ENCODE data around the gene FES.

FES gene

GRCh38 chr15:90869601-90870353 lies 14.5 kb upstream of the FES start:
- CTCF ChIA-PET, result interaction anchor here (0.6 to 1.3 kb wide), 3 partner anchors 16 to 1511 kb away, joined by 3 to 9 read pairs (median 5); no protein-coding TSS in a partner anchor
- DNase-seq (ENCODE audit: extremely low spot score), result no peak
- POLR2A ChIA-PET, result interaction anchor here (1.5 to 1.8 kb wide), 2 partner anchors 62 to 153 kb away, joined by 7 to 9 read pairs; partner anchors contain the start of gene BLM
- TF ChIP-seq FOXM1 (IDR thresholded peaks at IDR 0.05; ENCODE audit: borderline replicate concordance) (no peak), SP1 (IDR thresholded peaks at IDR 0.05) (no peak), FOXA1 (IDR thresholded peaks at IDR 0.05) (no peak), HDGF (IDR thresholded peaks at IDR 0.05; ENCODE audit: borderline replicate concordance) (no peak), ELF4 (IDR thresholded peaks at IDR 0.05) (no peak), FOXK2 (IDR thresholded peaks at IDR 0.05) (no peak), ARNT (IDR thresholded peaks at IDR 0.05) (no peak), TARDBP (IDR thresholded peaks at IDR 0.05) (no peak), ZNF384 (IDR thresholded peaks at IDR 0.05) (no peak), SUZ12 (IDR thresholded peaks at IDR 0.05) (no peak), L3MBTL2 (conservative IDR thresholded peaks at IDR 0.05) (no peak), PKNOX1 (IDR thresholded peaks at IDR 0.05) (no peak)

GRCh38 chr15:90870354-90871138 lies 13.8 kb upstream of the FES start:
- ChIA-PET CTCF (interaction anchor here (0.6 to 1.3 kb wide), 2 partner anchors 15 to 289 kb away, joined by 5 to 9 read pairs; no protein-coding TSS in a partner anchor), POLR2A (interaction anchor here (0.9 to 1.8 kb wide), 5 partner anchors 9 to 154 kb away, joined by 3 to 9 read pairs (median 4); partner anchors contain the start of genes BLM and HDDC3)
- DNase-seq (ENCODE audit: extremely low spot score), result peak; percentile 38
- no peak for TF ChIP-seq TARDBP (IDR thresholded peaks at IDR 0.05)
- no peak for TF ChIP-seq HDGF (IDR thresholded peaks at IDR 0.05; ENCODE audit: borderline replicate concordance)
- TF ChIP-seq CTBP1 (IDR thresholded peaks at IDR 0.05; ENCODE audit: borderline replicate concordance), result no peak
- no peak for TF ChIP-seq SUZ12 (IDR thresholded peaks at IDR 0.05)
- no peak for TF ChIP-seq PKNOX1 (IDR thresholded peaks at IDR 0.05)
- TF ChIP-seq BHLHE40 (IDR thresholded peaks at IDR 0.05; ENCODE audit: borderline replicate concordance), result no peak
- no peak for TF ChIP-seq FOXK2 (IDR thresholded peaks at IDR 0.05)
- TF ChIP-seq ARNT (IDR thresholded peaks at IDR 0.05), result no peak
- no peak for TF ChIP-seq L3MBTL2 (conservative IDR thresholded peaks at IDR 0.05)
- TF ChIP-seq FOXA1 (IDR thresholded peaks at IDR 0.05), result no peak
- TF ChIP-seq LEF1 (IDR thresholded peaks at IDR 0.05; ENCODE audit: borderline replicate concordance), result no peak
- TF ChIP-seq SP1 (IDR thresholded peaks at IDR 0.05), result no peak
- TF ChIP-seq NFRKB (IDR thresholded peaks at IDR 0.05), result no peak
- no peak for TF ChIP-seq FOXM1 (IDR thresholded peaks at IDR 0.05; ENCODE audit: borderline replicate concordance)
- TF ChIP-seq ZNF384 (IDR thresholded peaks at IDR 0.05), result no peak
- TF ChIP-seq ELF4 (IDR thresholded peaks at IDR 0.05), result no peak

- DNase-seq (ENCODE audit: extremely low spot score), result peak; percentile 54
- CTCF ChIA-PET, result interaction anchor here (0.6 to 1.3 kb wide), 2 partner anchors 15 to 53 kb away, joined by 3 to 9 read pairs; no protein-coding TSS in a partner anchor
- no peak for TF ChIP-seq SUZ12 (IDR thresholded peaks at IDR 0.05)
- no peak for TF ChIP-seq NFRKB (IDR thresholded peaks at IDR 0.05)
- no peak for TF ChIP-seq LEF1 (IDR thresholded peaks at IDR 0.05; ENCODE audit: borderline replicate concordance)
- TF ChIP-seq TARDBP (IDR thresholded peaks at IDR 0.05), result no peak
- TF ChIP-seq FOXA1 (IDR thresholded peaks at IDR 0.05), result no peak
- TF ChIP-seq FOXK2 (IDR thresholded peaks at IDR 0.05), result no peak
- TF ChIP-seq FOXM1 (IDR thresholded peaks at IDR 0.05; ENCODE audit: borderline replicate concordance), result no peak
- no peak for TF ChIP-seq HDGF (IDR thresholded peaks at IDR 0.05; ENCODE audit: borderline replicate concordance)
- TF ChIP-seq ARNT (IDR thresholded peaks at IDR 0.05), result no peak
- POLR2A ChIA-PET, result interaction anchor here (0.9 to 1.8 kb wide), 6 partner anchors 10 to 154 kb away, joined by 3 to 9 read pairs (median 4); partner anchors contain the start of genes BLM and HDDC3
These were observed 13.1 kb upstream of the FES start for GRCh38 chr15:90871139-90871715.

GRCh38 chr15:90871716-90872485 lies 12.4 kb upstream of the FES start:
- TF ChIP-seq SUZ12 (IDR thresholded peaks at IDR 0.05), result no peak
- no peak for TF ChIP-seq CTBP1 (IDR thresholded peaks at IDR 0.05; ENCODE audit: borderline replicate concordance)
- no peak for TF ChIP-seq TARDBP (IDR thresholded peaks at IDR 0.05)
- no peak for TF ChIP-seq ELF4 (IDR thresholded peaks at IDR 0.05)
- no peak for TF ChIP-seq FOXM1 (IDR thresholded peaks at IDR 0.05; ENCODE audit: borderline replicate concordance)
- TF ChIP-seq FOXK2 (IDR thresholded peaks at IDR 0.05), result no peak
- no peak for TF ChIP-seq ZNF384 (IDR thresholded peaks at IDR 0.05)
- CTCF ChIA-PET, result interaction anchor here (0.6 kb wide), 1 partner anchor 54 kb away, joined by 3 read pairs; no protein-coding TSS in a partner anchor
- POLR2A ChIA-PET, result interaction anchor here (1.0 to 1.8 kb wide), 2 partner anchors 25 to 155 kb away, joined by 3 to 9 read pairs; partner anchors contain the start of gene BLM
- DNase-seq (ENCODE audit: extremely low spot score), result peak; percentile 47

GRCh38 chr15:90872486-90873184 lies 11.7 kb upstream of the FES start:
- peak; percentile 42 for DNase-seq (ENCODE audit: extremely low spot score)
- POLR2A ChIA-PET, result interaction anchor here (1.9 kb wide), 1 partner anchor 155 kb away, joined by 10 read pairs; the partner anchor contains the start of gene BLM
- CTCF ChIA-PET, result interaction anchor here (2.1 kb wide), 1 partner anchor 13 kb away, joined by 17 read pairs; no protein-coding TSS in a partner anchor

More at GRCh38 chr15:90872486-90873184, 11.7 kb upstream of the FES start:
- TF ChIP-seq FOXA1 (IDR thresholded peaks at IDR 0.05), result no peak
- TF ChIP-seq L3MBTL2 (conservative IDR thresholded peaks at IDR 0.05), result no peak
- no peak for TF ChIP-seq BHLHE40 (IDR thresholded peaks at IDR 0.05; ENCODE audit: borderline replicate concordance)

Measured in HEK293T (cell line).